NCI-H748 (cell line): ENCODE results near the gene LPAR3.
A peak's percentile ranks its signal among the peaks of the same experiment; 100 is the strongest.
"Not testable (repeated sequence)": the region's sequence is repeated elsewhere in the genome, so short reads cannot be mapped to it uniquely, and the experiment has no call there.

Experiments
- DNase-seq: peaks from one replicate; lab custom pipeline; 2025; ENCODE audit not compliant: unreplicated experiment; lab: John Stamatoyannopoulos, UW

LPAR3 gene

GRCh38 chr1:84892705-84893618, at the start of gene LPAR3:
TSS of gene LPAR3 (minus strand) at chr1:84893206. CDS start at chr1:84866120, 27,086 bp downstream.
- peak; percentile 63 for DNase-seq

- DNase-seq, result no peak
Observed at GRCh38 chr1:84941843-84942242, 48.8 kb upstream of the LPAR3 start.

- no peak for DNase-seq
Observed at GRCh38 chr1:84940481-84940880, 47.5 kb upstream of the LPAR3 start.

- no peak for DNase-seq
Observed at GRCh38 chr1:84939761-84940160, 46.8 kb upstream of the LPAR3 start.

GRCh38 chr1:84939151-84939550, 46.1 kb upstream of the LPAR3 start:
- DNase-seq, result no peak

GRCh38 chr1:84936116-84936810, 43.3 kb upstream of the LPAR3 start:
- peak; percentile 70 for DNase-seq

GRCh38 chr1:84933011-84933611, 40.1 kb upstream of the LPAR3 start:
- no peak for DNase-seq

- DNase-seq, result no peak
Observed at GRCh38 chr1:84930831-84931230, 37.8 kb upstream of the LPAR3 start.

GRCh38 chr1:84930329-84930728, 37.3 kb upstream of the LPAR3 start:
- no peak for DNase-seq

- DNase-seq, result no peak
Observed at GRCh38 chr1:84929581-84929980, 36.6 kb upstream of the LPAR3 start.

GRCh38 chr1:84928979-84929378, 36.0 kb upstream of the LPAR3 start:
- DNase-seq, result no peak

GRCh38 chr1:84923317-84923716, 30.3 kb upstream of the LPAR3 start:
- no peak for DNase-seq

GRCh38 chr1:84920159-84920558, 27.2 kb upstream of the LPAR3 start:
- DNase-seq, result no peak

GRCh38 chr1:84919461-84919970, 26.5 kb upstream of the LPAR3 start:
- DNase-seq, result no peak

GRCh38 chr1:84918726-84919336, 25.8 kb upstream of the LPAR3 start:
- no peak for DNase-seq

GRCh38 chr1:84916897-84917296, 23.9 kb upstream of the LPAR3 start:
- no peak for DNase-seq

GRCh38 chr1:84913555-84913892, 20.5 kb upstream of the LPAR3 start:
- DNase-seq, result peak; percentile 21

GRCh38 chr1:84912726-84913554, 19.9 kb upstream of the LPAR3 start:
- DNase-seq, result peak; percentile 24

- not testable (repeated sequence) for DNase-seq
Observed at GRCh38 chr1:84908746-84909464, 15.9 kb upstream of the LPAR3 start.
